ENCODE measurements around the gene MCFD2.

Gene MCFD2

DNA sequence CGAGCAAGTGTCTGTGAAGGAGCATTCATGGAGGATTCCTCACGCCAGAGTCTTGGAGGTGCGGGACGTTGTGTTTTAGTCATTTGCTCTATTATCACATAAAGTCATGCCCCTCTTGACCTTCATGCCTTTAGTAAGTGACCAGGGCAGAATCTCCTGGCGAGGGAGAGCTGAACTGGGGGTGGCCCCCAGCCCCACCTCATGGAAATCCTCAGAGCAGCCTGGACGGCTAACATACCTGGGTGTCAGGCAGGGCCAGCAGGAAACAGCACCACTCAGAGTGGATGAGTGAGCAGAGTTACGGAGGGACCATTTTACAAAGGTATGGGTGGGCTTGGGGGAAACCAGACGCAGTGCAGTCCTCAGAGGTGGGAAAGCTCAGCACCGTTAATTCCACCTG, 56.1 kb downstream of the MCFD2 start:
- no peak overlapping the region for H3K4me3 ChIP-seq (ENCODE audit: low read length)
- no peaks in the 10 kb centered on the region for H3K9me2 ChIP-seq (replicated peaks; ENCODE audit: insufficient read depth, low read length)
- peaks cover 62% of the 10 kb centered on the region for H3K27me3 ChIP-seq (replicated peaks; ENCODE audit: insufficient read depth, low read length)
- no peaks in the 10 kb centered on the region for H3K9me3 ChIP-seq (replicated peaks; ENCODE audit: insufficient read depth, low read length)
- TF ChIP-seq, protein P1, sequence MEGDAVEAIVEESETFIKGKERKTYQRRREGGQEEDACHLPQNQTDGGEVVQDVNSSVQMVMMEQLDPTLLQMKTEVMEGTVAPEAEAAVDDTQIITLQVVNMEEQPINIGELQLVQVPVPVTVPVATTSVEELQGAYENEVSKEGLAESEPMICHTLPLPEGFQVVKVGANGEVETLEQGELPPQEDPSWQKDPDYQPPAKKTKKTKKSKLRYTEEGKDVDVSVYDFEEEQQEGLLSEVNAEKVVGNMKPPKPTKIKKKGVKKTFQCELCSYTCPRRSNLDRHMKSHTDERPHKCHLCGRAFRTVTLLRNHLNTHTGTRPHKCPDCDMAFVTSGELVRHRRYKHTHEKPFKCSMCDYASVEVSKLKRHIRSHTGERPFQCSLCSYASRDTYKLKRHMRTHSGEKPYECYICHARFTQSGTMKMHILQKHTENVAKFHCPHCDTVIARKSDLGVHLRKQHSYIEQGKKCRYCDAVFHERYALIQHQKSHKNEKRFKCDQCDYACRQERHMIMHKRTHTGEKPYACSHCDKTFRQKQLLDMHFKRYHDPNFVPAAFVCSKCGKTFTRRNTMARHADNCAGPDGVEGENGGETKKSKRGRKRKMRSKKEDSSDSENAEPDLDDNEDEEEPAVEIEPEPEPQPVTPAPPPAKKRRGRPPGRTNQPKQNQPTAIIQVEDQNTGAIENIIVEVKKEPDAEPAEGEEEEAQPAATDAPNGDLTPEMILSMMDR (IDR thresholded peaks at IDR 0.05; ENCODE audit: low read length), result no peak
- TF ChIP-seq EZH2 (optimal IDR thresholded peaks at IDR 0.05; ENCODE audit: low read depth, low read length) (no peak), EZH2phosphoT487 (IDR thresholded peaks at IDR 0.05; ENCODE audit: low read length) (no peak)
- H3K79me2 ChIP-seq (ENCODE audit: low read length), result no peaks in the 10 kb centered on the region
- H3K4me1 ChIP-seq (ENCODE audit: low read length), result no peaks in the 10 kb centered on the region
- H3K36me3 ChIP-seq (replicated peaks; ENCODE audit: insufficient read depth, low read length), result no peaks in the 10 kb centered on the region
- no peak overlapping the region for H3K27ac ChIP-seq (ENCODE audit: low read length)
- no peak overlapping the region for H2AFZ ChIP-seq (ENCODE audit: low read length)
- no peak overlapping the region for H3K9ac ChIP-seq (ENCODE audit: low read length)
- no peaks in the 10 kb centered on the region for H4K20me1 ChIP-seq (ENCODE audit: insufficient read depth, low read length)
- DNase-seq, result no peak
- no peak overlapping the region for H3K4me2 ChIP-seq (ENCODE audit: low read depth, low read length)
- no peaks in the 10 kb centered on the region for H3F3A ChIP-seq (ENCODE audit: insufficient read depth, low read length)

DNA sequence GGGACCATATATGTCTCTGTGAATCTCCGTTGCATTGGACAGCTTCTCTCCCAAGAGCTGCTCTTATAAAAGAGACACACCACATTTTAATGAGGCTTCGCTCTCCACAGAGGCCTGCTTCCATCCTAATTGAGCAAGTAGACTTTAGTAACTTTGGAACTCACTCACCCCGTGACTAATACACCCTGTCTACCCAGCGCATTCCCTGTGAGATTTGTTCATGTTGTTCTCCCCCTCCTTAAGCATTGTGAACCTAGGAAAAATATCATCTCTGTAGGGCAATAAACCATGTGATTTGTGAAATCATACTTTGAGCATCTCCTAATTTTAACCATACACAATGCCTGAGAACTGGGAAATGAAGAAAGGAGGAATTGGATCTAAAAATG, 56.9 kb downstream of the MCFD2 start:
- Histone ChIP-seq H3K9me2 (replicated peaks; ENCODE audit: insufficient read depth, low read length) (no peaks in the 10 kb centered on the region), H3K9me3 (replicated peaks; ENCODE audit: insufficient read depth, low read length) (no peaks in the 10 kb centered on the region), H4K20me1 (ENCODE audit: insufficient read depth, low read length) (no peaks in the 10 kb centered on the region), H3K79me2 (ENCODE audit: low read length) (no peaks in the 10 kb centered on the region), H3K36me3 (replicated peaks; ENCODE audit: insufficient read depth, low read length) (no peaks in the 10 kb centered on the region), H3F3A (ENCODE audit: insufficient read depth, low read length) (no peaks in the 10 kb centered on the region), H3K9ac (ENCODE audit: low read length) (no peak overlapping the region), H3K27me3 (replicated peaks; ENCODE audit: insufficient read depth, low read length) (peaks cover 54% of the 10 kb centered on the region), H3K4me2 (ENCODE audit: low read depth, low read length) (no peak overlapping the region), H3K27ac (ENCODE audit: low read length) (no peak overlapping the region), H2AFZ (ENCODE audit: low read length) (no peak overlapping the region), H3K4me3 (ENCODE audit: low read length) (no peak overlapping the region), H3K4me1 (ENCODE audit: low read length) (no peaks in the 10 kb centered on the region)
- no peak for DNase-seq
- TF ChIP-seq EZH2 (optimal IDR thresholded peaks at IDR 0.05; ENCODE audit: low read depth, low read length) (no peak), EZH2phosphoT487 (IDR thresholded peaks at IDR 0.05; ENCODE audit: low read length) (no peak)
- TF ChIP-seq, protein P1 (IDR thresholded peaks at IDR 0.05; ENCODE audit: low read length), result no peak

DNA sequence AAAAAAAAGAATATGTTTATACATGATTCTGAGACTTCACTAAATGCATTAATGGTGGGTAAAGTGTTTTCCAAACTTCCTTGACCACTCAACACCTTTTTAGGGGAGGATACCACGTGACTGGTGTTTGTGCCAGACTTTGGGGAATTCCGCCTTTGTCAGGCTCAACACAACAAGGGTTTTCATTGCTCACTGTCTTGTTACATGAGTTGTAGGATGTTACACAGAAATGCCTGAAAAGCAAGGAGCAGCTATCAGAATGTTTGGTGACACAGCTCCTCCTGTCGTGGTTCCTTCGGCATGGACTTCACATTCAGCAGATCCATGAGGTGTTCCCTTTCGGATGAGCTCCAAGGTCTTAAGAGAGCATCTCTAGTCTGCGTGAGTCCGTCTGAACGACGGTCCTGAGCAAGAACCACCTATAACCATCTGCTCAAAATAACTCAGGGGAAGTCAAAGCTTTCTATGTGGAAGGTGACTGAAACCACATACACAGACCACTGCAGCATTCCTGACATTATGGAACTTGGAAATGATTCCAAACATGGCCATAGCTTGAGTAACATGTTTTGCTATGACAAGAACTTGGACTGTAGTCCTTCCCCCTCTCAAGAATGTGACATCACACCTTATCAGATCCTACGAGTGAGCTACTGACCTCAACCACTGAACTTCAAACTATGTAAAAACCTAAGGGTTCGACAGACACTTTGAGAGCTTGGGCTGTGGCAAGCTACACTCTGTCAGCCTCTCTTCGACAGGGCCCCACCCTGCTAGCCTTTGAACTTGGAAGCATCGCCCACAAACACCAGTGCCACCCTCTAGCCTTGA, 57.5 kb downstream of the MCFD2 start:
- H3K4me1 ChIP-seq (ENCODE audit: low read length), result no peaks in the 10 kb centered on the region
- peaks cover 48% of the 10 kb centered on the region for H3K27me3 ChIP-seq (replicated peaks; ENCODE audit: insufficient read depth, low read length)
- H3K27ac ChIP-seq (ENCODE audit: low read length), result no peak overlapping the region
- H4K20me1 ChIP-seq (ENCODE audit: insufficient read depth, low read length), result no peaks in the 10 kb centered on the region
- no peaks in the 10 kb centered on the region for H3K9me2 ChIP-seq (replicated peaks; ENCODE audit: insufficient read depth, low read length)
- no peak for TF ChIP-seq EZH2phosphoT487 (IDR thresholded peaks at IDR 0.05; ENCODE audit: low read length)
- TF ChIP-seq, protein P1 (IDR thresholded peaks at IDR 0.05; ENCODE audit: low read length), result no peak
- no peak for TF ChIP-seq EZH2 (optimal IDR thresholded peaks at IDR 0.05; ENCODE audit: low read depth, low read length)
- no peaks in the 10 kb centered on the region for H3K36me3 ChIP-seq (replicated peaks; ENCODE audit: insufficient read depth, low read length)
- H3K4me3 ChIP-seq (ENCODE audit: low read length), result no peak overlapping the region
- H3F3A ChIP-seq (ENCODE audit: insufficient read depth, low read length), result no peaks in the 10 kb centered on the region
- H2AFZ ChIP-seq (ENCODE audit: low read length), result no peak overlapping the region
- H3K9me3 ChIP-seq (replicated peaks; ENCODE audit: insufficient read depth, low read length), result no peaks in the 10 kb centered on the region
- no peak overlapping the region for H3K9ac ChIP-seq (ENCODE audit: low read length)
- H3K79me2 ChIP-seq (ENCODE audit: low read length), result no peaks in the 10 kb centered on the region
- H3K4me2 ChIP-seq (ENCODE audit: low read depth, low read length), result no peak overlapping the region
- no peak for DNase-seq

Data from MM.1S (cell line).